OCI-M2 (cell line): Measurements from ENCODE around the gene EEF2K.

Experiments
- DNase-seq: peaks from one replicate; lab custom pipeline; 2025; ENCODE audit not compliant: unreplicated experiment; lab: John Stamatoyannopoulos, UW

Gene EEF2K

GRCh38 chr16:22239131-22239805 is 33.2 kb downstream of the EEF2K start:
- no peak for DNase-seq

GRCh38 chr16:22240023-22240710 is 34.1 kb downstream of the EEF2K start:
- DNase-seq: no peak

- no peak for DNase-seq
Observed at GRCh38 chr16:22250522-22250921, 44.4 kb downstream of the EEF2K start.

GRCh38 chr16:22252317-22252716 is 46.2 kb downstream of the EEF2K start:
- DNase-seq: no peak

GRCh38 chr16:22253272-22253671 is 47.2 kb downstream of the EEF2K start:
- DNase-seq: no peak

- no peak for DNase-seq
Observed at GRCh38 chr16:22255335-22255734, 49.3 kb downstream of the EEF2K start.

GRCh38 chr16:22257440-22257839 is 51.4 kb downstream of the EEF2K start:
- DNase-seq: no peak

- DNase-seq: no peak
Observed at GRCh38 chr16:22260490-22260889, 54.4 kb downstream of the EEF2K start.

GRCh38 chr16:22262460-22262859 is 56.4 kb downstream of the EEF2K start:
- DNase-seq: no peak

GRCh38 chr16:22264786-22265185 is 58.7 kb downstream of the EEF2K start:
- DNase-seq: no peak

GRCh38 chr16:22265351-22265750 is 59.3 kb downstream of the EEF2K start:
- DNase-seq: no peak

- no peak for DNase-seq
Observed at GRCh38 chr16:22266546-22266945, 60.5 kb downstream of the EEF2K start.

GRCh38 chr16:22267764-22268163 is 61.7 kb downstream of the EEF2K start:
- DNase-seq: no peak

- no peak for DNase-seq
Observed at GRCh38 chr16:22270525-22270924, 64.4 kb downstream of the EEF2K start.

GRCh38 chr16:22272870-22273650 is 67.0 kb downstream of the EEF2K start:
- no peak for DNase-seq

- DNase-seq: no peak
Observed at GRCh38 chr16:22274916-22275315, 68.8 kb downstream of the EEF2K start.

- no peak for DNase-seq
Observed at GRCh38 chr16:22278441-22279230, 72.6 kb downstream of the EEF2K start.

GRCh38 chr16:22282254-22282892 is 76.3 kb downstream of the EEF2K start:
- DNase-seq: no peak

GRCh38 chr16:22284637-22285036 is 78.6 kb downstream of the EEF2K start:
- no peak for DNase-seq

- no peak for DNase-seq
Observed at GRCh38 chr16:22285080-22285479, 79.0 kb downstream of the EEF2K start.

GRCh38 chr16:22291020-22291419 is 84.9 kb downstream of the EEF2K start:
- DNase-seq: no peak
